ENCODE data around the gene DISC1. TPM values are rescaled to one million over a fixed set of nuclear protein-coding genes. Genes with fewer than 3 reads are reported as not detected.

Gene DISC1
- polyA plus RNA-seq, 1 of the 3 experiments (the other 2 are of a cell fraction): 1.7 TPM

GRCh38 chr1:231611851-231612250 lies 14.7 kb upstream of the DISC1 start:
- Histone ChIP-seq H3K4me2 (no peak overlapping the region), H3K36me3 (replicated peaks in 1 of 2; ENCODE audit: control insufficient read depth in 1 of 2, insufficient read depth in 2 of 2, low read length in 1 of 2) (no peaks in the 10 kb centered on the region), H3K27ac (ENCODE audit: low read depth in 2 of 2, low read length in 1 of 2) (no peak overlapping the region), H3K9ac (no peak overlapping the region), H2AFZ (ENCODE audit: low read depth) (no peak overlapping the region), H4K20me1 (ENCODE audit: insufficient read depth) (no peaks in the 10 kb centered on the region), H3K4me1 (ENCODE audit: control insufficient read depth in 1 of 2, insufficient read depth in 2 of 2, low read depth in 1 of 2, low read length in 1 of 2) (no peaks in the 10 kb centered on the region), H3F3A (replicated peaks; ENCODE audit: insufficient read depth) (no peaks in the 10 kb centered on the region), H3K79me2 (ENCODE audit: insufficient read depth) (no peaks in the 10 kb centered on the region; the same call in 1 of the 2 replicates), H3K9me2 (no peaks in the 10 kb centered on the region), H3K9me3 (no peaks in the 10 kb centered on the region), H3K4me3 (ENCODE audit: low read depth in 2 of 2, low read length in 1 of 2) (no peak overlapping the region), H3K27me3 (ENCODE audit: insufficient read depth) (no peaks in the 10 kb centered on the region)
- TF ChIP-seq SIN3A (IDR thresholded peaks at IDR 0.05; ENCODE audit: borderline replicate concordance, low read depth, low read length) (no peak), POLR2AphosphoS5 (IDR thresholded peaks at IDR 0.05; ENCODE audit: low read depth, low read length) (no peak), ELF1 (IDR thresholded peaks at IDR 0.05) (no peak), TCF12 (IDR thresholded peaks at IDR 0.05) (no peak), FOSL2 (IDR thresholded peaks at IDR 0.05; ENCODE audit: borderline replicate concordance, low read depth) (no peak), FOXM1 (IDR thresholded peaks at IDR 0.05; ENCODE audit: low read depth) (no peak), PBX3 (IDR thresholded peaks at IDR 0.05) (no peak), USF1 (IDR thresholded peaks at IDR 0.05; ENCODE audit: borderline replicate concordance, low read depth) (no peak), MXI1 (IDR thresholded peaks at IDR 0.05; ENCODE audit: low read depth, low read length) (no peak), USF2 (IDR thresholded peaks at IDR 0.05; ENCODE audit: borderline replicate concordance, low read depth, low read length) (no peak), CHD2 (IDR thresholded peaks at IDR 0.05; ENCODE audit: low read length, partially characterized antibody) (no peak), RFX5 (IDR thresholded peaks at IDR 0.05; ENCODE audit: low read length) (no peak), NFIC (IDR thresholded peaks at IDR 0.05; ENCODE audit: borderline replicate concordance) (no peak), RXRA (IDR thresholded peaks at IDR 0.05; ENCODE audit: borderline replicate concordance, low read depth) (no peak), ZBTB33 (IDR thresholded peaks at IDR 0.05; ENCODE audit: borderline replicate concordance, low read depth) (no peak)
- CTCF ChIA-PET: interaction anchor here (1.0 kb wide), 1 partner anchor 255 kb away, joined by 3 read pairs; no protein-coding TSS in a partner anchor
- 87% methylated on average over 5 of the region's 5 CpGs for WGBS (ENCODE audit: low lambda C conversion rate)
- POLR2A ChIA-PET: no interaction called here
- no peak for DNase-seq

Measured in SK-N-SH (cell line).